Neural cell (in vitro differentiated cells): ENCODE data around the gene C10orf105. TPM values are rescaled to one million over a fixed set of nuclear protein-coding genes. Genes with fewer than 3 reads are reported as not detected.

Experiments used
- H2AFZ ChIP-seq: fragments of 200-600, 300-800 bp; sonication (generic), shearing (Covaris generic); 2 replicates; pipeline ENCODE4 v1.6.0; 2014; ENCODE audit warnings: low read depth, mild to moderate bottlenecking, antibody characterized with exemption, low read length, moderate library complexity
- H3F3A ChIP-seq: fragments of 200-600 bp; shearing (Covaris generic); 2 replicates; pipeline ENCODE4 v1.6.1; 2016; ENCODE audit warnings: mild to moderate bottlenecking, moderate library complexity, mixed read lengths, antibody characterized with exemption, low read length; ENCODE audit not compliant: insufficient read depth, poor library complexity, severe bottlenecking
- H3K27ac ChIP-seq: fragments of 200-600, 300-800 bp; sonication (generic), shearing (Covaris generic); 2 replicates; pipeline ENCODE4 v1.5.1; 2014; ENCODE audit warnings: mild to moderate bottlenecking, low read length, moderate library complexity
- H3K27me3 ChIP-seq: fragments of 300-800, 200-600 bp; sonication (generic), shearing (Covaris generic); 2 replicates; pipeline ENCODE4 v1.6.0; 2014; ENCODE audit warnings: mild to moderate bottlenecking, low read depth, low read length, moderate library complexity; ENCODE audit not compliant: insufficient read depth
- H3K36me3 ChIP-seq: fragments of 300-800, 200-600 bp; sonication (generic), shearing (Covaris generic); 2 replicates; pipeline ENCODE4 v1.5.1; 2014; ENCODE audit warnings: mild to moderate bottlenecking, antibody characterized with exemption, low read length, moderate library complexity; ENCODE audit not compliant: insufficient read depth
- H3K4me2 ChIP-seq: fragments of 300-800, 200-600 bp; sonication (generic), shearing (Covaris generic); 2 replicates; pipeline ENCODE4 v1.6.0; 2014; ENCODE audit warnings: mild to moderate bottlenecking, low read length
- H3K4me3 ChIP-seq: fragments of 300-800, 200-600 bp; sonication (generic), shearing (Covaris generic); 2 replicates; pipeline ENCODE4 v1.5.1; 2014; ENCODE audit warnings: mild to moderate bottlenecking, low read length, moderate library complexity
- H3K79me2 ChIP-seq: fragments of 200-600 bp; shearing (Covaris generic); replicated peaks from 2 replicates; pipeline ENCODE4 v1.6.0; 2014; ENCODE audit warnings: mild to moderate bottlenecking, low read length, moderate library complexity; ENCODE audit not compliant: insufficient read depth
- H3K9ac ChIP-seq: fragments of 300-800, 200-600 bp; sonication (generic), shearing (Covaris generic); 2 replicates; pipeline ENCODE4 v1.6.1; 2016; ENCODE audit warnings: mild to moderate bottlenecking, low read length, mixed read lengths
- H3K9me2 ChIP-seq: fragments of 200-600 bp; shearing (Covaris generic); 2 replicates; pipeline ENCODE4 v1.6.1; 2016; ENCODE audit warnings: mild to moderate bottlenecking, low read length, mixed read lengths; ENCODE audit not compliant: insufficient read depth
- H3K9me3 ChIP-seq: fragments of 200-600, 300-800 bp; sonication (generic), shearing (Covaris generic); 2 replicates; pipeline ENCODE4 v1.6.1; 2016; ENCODE audit warnings: mild to moderate bottlenecking, mixed run types, low read length, moderate library complexity, mixed read lengths
- H4K20me1 ChIP-seq: fragments of 200-600 bp; shearing (Covaris generic); 2 replicates; pipeline ENCODE4 v1.6.1; 2016; ENCODE audit warnings: mild to moderate bottlenecking, mixed run types; ENCODE audit not compliant: insufficient read depth
- EP300 ChIP-seq: fragments of 450-650 bp; conservative IDR thresholded peaks from 2 replicates; pipeline ENCODE4 v1.6.1; 2014; ENCODE audit warnings: antibody characterized with exemption, mild to moderate bottlenecking, moderate library complexity; ENCODE audit not compliant: poor library complexity, severe bottlenecking
- EZH2 ChIP-seq: fragments of 200-600, 300-800 bp; shearing (Covaris generic), sonication (generic); IDR thresholded peaks from 2 replicates; pipeline ENCODE4 v1.6.1; 2014; ENCODE audit warnings: antibody characterized with exemption, low read length, borderline replicate concordance, mild to moderate bottlenecking; ENCODE audit not compliant: insufficient read depth, poor library complexity, severe bottlenecking
- MXI1 ChIP-seq: fragments of 450-650 bp; conservative IDR thresholded peaks from 2 replicates; pipeline ENCODE4 v1.6.1; 2014; ENCODE audit warnings: antibody characterized with exemption, mild to moderate bottlenecking; ENCODE audit not compliant: poor library complexity, severe bottlenecking
- POLR2AphosphoS5 ChIP-seq: IDR thresholded peaks from 2 replicates; pipeline ENCODE4 v1.6.1; 2012
- RAD21 ChIP-seq: fragments of 450-650 bp; conservative IDR thresholded peaks from 2 replicates; pipeline ENCODE4 v1.6.1; 2014; ENCODE audit warnings: antibody characterized with exemption, mild to moderate bottlenecking, moderate library complexity
- SMC3 ChIP-seq: fragments of 450-650 bp; conservative IDR thresholded peaks from 2 replicates; pipeline ENCODE4 v1.6.1; 2014; ENCODE audit warnings: antibody characterized with exemption, mild to moderate bottlenecking, moderate library complexity; ENCODE audit not compliant: poor library complexity
- TAF1 ChIP-seq: IDR thresholded peaks from 2 replicates; pipeline ENCODE4 v1.6.1; 2012; ENCODE audit warnings: low read depth
- polyA plus RNA-seq: library from polyadenylated mRNA; depleted of rRNA; stranded (reverse); fragments of >200 nt; gene quantifications from 2 replicates; pipeline ENCODE4 v1.2.3, GENCODE V29; 2014
- TF ChIP-seq, protein P1 (sequence below): IDR thresholded peaks from 2 replicates; pipeline ENCODE4 v1.6.1; 2012; ENCODE audit warnings: borderline replicate concordance
- TF ChIP-seq, protein P2 (sequence below): fragments of 450-650 bp; IDR thresholded peaks from 2 replicates; pipeline ENCODE4 v1.5.1; 2014; ENCODE audit warnings: antibody characterized with exemption, mild to moderate bottlenecking, moderate library complexity; ENCODE audit not compliant: poor library complexity, severe bottlenecking

The C10orf105 gene
- polyA plus RNA-seq, 1 donor from 2014 or later = 0.11 TPM

- H2AFZ ChIP-seq = no peak overlapping the region
- H3K4me3 ChIP-seq = no peak overlapping the region
- H3F3A ChIP-seq = no peaks in the 10 kb centered on the region
- H3K9me2 ChIP-seq = no peaks in the 10 kb centered on the region
- H3K9ac ChIP-seq = no peak overlapping the region
- TF ChIP-seq RAD21 (no peak), EP300 (no peak)
- H4K20me1 ChIP-seq = no peaks in the 10 kb centered on the region
- no peaks in the 10 kb centered on the region for H3K79me2 ChIP-seq
- H3K36me3 ChIP-seq = no peaks in the 10 kb centered on the region
- no peaks in the 10 kb centered on the region for H3K9me3 ChIP-seq
- no peaks in the 10 kb centered on the region for H3K27me3 ChIP-seq
- H3K4me2 ChIP-seq = no peak overlapping the region
- no peak overlapping the region for H3K27ac ChIP-seq
Measured at GRCh38 chr10:71753960-71754505, 34.5 kb upstream of the C10orf105 start.

DNA sequence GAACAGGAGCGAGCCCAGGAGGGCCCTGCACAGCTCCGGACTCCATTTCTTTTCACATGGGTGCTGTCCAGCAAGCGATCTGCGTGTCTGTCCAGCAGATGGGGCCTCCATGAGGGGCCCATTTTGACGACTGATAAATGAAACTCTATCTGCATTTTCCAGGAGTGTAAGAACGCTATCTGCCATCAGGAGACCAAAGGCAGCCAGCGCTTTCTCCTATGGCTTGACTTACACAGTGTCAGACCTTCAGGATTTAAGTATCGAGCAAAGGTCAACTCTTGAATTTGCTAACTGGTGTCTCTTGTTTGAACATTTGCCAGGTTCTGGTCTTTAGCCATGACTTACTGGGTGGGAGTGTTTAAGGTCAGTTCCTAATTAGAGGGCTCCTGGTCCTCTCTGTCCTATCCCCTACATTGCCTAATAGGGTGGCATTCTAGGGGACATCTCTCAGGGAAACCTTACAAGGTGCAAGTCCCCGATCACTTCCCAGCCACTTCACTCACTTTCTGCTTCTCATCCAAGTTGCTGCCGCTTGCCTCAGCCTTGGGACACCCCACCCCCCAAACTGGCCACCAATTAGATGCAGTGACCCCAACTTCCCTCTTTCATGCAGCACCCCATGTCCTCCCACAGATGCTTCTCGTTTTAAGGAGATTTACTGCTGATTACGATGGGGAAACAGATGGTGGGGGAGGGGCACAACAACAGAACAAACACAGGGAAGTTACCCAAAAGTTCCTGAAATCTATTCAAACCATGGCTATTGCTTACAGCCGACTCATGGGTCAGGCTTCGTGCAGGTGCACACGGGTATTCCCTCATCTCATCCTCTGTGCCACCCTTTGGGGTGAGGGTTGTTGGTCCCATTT, 33.7 kb upstream of the C10orf105 start:
- Histone ChIP-seq H3F3A (no peaks in the 10 kb centered on the region), H3K36me3 (no peaks in the 10 kb centered on the region), H4K20me1 (no peaks in the 10 kb centered on the region), H3K27me3 (no peaks in the 10 kb centered on the region), H3K4me2 (no peak overlapping the region), H3K9ac (no peak overlapping the region), H2AFZ (no peak overlapping the region), H3K79me2 (no peaks in the 10 kb centered on the region), H3K9me2 (no peaks in the 10 kb centered on the region), H3K4me3 (no peak overlapping the region), H3K9me3 (no peaks in the 10 kb centered on the region), H3K27ac (no peak overlapping the region)
- TF ChIP-seq, protein P1, sequence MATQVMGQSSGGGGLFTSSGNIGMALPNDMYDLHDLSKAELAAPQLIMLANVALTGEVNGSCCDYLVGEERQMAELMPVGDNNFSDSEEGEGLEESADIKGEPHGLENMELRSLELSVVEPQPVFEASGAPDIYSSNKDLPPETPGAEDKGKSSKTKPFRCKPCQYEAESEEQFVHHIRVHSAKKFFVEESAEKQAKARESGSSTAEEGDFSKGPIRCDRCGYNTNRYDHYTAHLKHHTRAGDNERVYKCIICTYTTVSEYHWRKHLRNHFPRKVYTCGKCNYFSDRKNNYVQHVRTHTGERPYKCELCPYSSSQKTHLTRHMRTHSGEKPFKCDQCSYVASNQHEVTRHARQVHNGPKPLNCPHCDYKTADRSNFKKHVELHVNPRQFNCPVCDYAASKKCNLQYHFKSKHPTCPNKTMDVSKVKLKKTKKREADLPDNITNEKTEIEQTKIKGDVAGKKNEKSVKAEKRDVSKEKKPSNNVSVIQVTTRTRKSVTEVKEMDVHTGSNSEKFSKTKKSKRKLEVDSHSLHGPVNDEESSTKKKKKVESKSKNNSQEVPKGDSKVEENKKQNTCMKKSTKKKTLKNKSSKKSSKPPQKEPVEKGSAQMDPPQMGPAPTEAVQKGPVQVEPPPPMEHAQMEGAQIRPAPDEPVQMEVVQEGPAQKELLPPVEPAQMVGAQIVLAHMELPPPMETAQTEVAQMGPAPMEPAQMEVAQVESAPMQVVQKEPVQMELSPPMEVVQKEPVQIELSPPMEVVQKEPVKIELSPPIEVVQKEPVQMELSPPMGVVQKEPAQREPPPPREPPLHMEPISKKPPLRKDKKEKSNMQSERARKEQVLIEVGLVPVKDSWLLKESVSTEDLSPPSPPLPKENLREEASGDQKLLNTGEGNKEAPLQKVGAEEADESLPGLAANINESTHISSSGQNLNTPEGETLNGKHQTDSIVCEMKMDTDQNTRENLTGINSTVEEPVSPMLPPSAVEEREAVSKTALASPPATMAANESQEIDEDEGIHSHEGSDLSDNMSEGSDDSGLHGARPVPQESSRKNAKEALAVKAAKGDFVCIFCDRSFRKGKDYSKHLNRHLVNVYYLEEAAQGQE = no peak
- TF ChIP-seq MXI1 = no peak
- no peak for TF ChIP-seq EZH2
- TF ChIP-seq, protein P2, sequence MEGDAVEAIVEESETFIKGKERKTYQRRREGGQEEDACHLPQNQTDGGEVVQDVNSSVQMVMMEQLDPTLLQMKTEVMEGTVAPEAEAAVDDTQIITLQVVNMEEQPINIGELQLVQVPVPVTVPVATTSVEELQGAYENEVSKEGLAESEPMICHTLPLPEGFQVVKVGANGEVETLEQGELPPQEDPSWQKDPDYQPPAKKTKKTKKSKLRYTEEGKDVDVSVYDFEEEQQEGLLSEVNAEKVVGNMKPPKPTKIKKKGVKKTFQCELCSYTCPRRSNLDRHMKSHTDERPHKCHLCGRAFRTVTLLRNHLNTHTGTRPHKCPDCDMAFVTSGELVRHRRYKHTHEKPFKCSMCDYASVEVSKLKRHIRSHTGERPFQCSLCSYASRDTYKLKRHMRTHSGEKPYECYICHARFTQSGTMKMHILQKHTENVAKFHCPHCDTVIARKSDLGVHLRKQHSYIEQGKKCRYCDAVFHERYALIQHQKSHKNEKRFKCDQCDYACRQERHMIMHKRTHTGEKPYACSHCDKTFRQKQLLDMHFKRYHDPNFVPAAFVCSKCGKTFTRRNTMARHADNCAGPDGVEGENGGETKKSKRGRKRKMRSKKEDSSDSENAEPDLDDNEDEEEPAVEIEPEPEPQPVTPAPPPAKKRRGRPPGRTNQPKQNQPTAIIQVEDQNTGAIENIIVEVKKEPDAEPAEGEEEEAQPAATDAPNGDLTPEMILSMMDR = no peak
- TF ChIP-seq POLR2AphosphoS5 = no peak
- TF ChIP-seq EP300 = no peak
- no peak for TF ChIP-seq SMC3
- TF ChIP-seq TAF1 = no peak
- no peak for TF ChIP-seq RAD21
